CD14-positive monocyte (primary cell): ENCODE measurements around the gene ZSWIM1. TPM values are rescaled to one million over a fixed set of nuclear protein-coding genes. Genes with fewer than 3 reads are reported as not detected.

Experiments
- DNase-seq, 3 donors: peaks; one replicate each; pipeline ENCODE4 v3.0.0-alpha.2; 2011 to 2022
- H2AFZ ChIP-seq: 2 replicates; pipeline ENCODE4 v1.6.0; 2012; ENCODE audit warnings: mild to moderate bottlenecking, low read depth, low read length, inconsistent platforms; ENCODE audit not compliant: insufficient read depth, poor library complexity, severe bottlenecking
- H3K27ac ChIP-seq, 2 donors: 1 replicate in 1 of 2; 2 replicates in 1 of 2; pipeline ENCODE4 v1.5.1; 2012 to 2013; ENCODE audit warnings: low read length in 2 of 2, control low read depth in 1 of 2, inconsistent platforms in 1 of 2, low read depth in 1 of 2, mild to moderate bottlenecking in 1 of 2
- H3K27me3 ChIP-seq, 2 donors: one replicate each; pipeline versions ENCODE4 v1.6.0 to v1.6.1; 2011 to 2013; ENCODE audit warnings: low read length in 2 of 2; ENCODE audit not compliant: control insufficient read depth in 2 of 2, insufficient read depth in 2 of 2
- H3K36me3 ChIP-seq, 2 donors: replicated peaks in 1 of 2; 1 replicate in 1 of 2; 2 replicates in 1 of 2; pipeline versions ENCODE4 v1.5.1 to v1.6.1; 2012 to 2013; ENCODE audit warnings: low read length in 2 of 2, control low read depth in 1 of 2, inconsistent platforms in 1 of 2, mild to moderate bottlenecking in 1 of 2; ENCODE audit not compliant: insufficient read depth in 2 of 2, control insufficient read depth in 1 of 2
- H3K4me1 ChIP-seq, 2 donors: 1 replicate in 1 of 2; 2 replicates in 1 of 2; pipeline versions ENCODE4 v1.5.1 to v1.6.1; 2012 to 2013; ENCODE audit warnings: low read length in 2 of 2, control low read depth in 1 of 2, inconsistent platforms in 1 of 2, mild to moderate bottlenecking in 1 of 2, moderate library complexity in 1 of 2; ENCODE audit not compliant: insufficient read depth in 2 of 2, control insufficient read depth in 1 of 2
- H3K4me2 ChIP-seq: replicated peaks from 2 replicates; pipeline ENCODE3; 2012; ENCODE audit warnings: low read length, moderate library complexity, mild to moderate bottlenecking; ENCODE audit not compliant: poor library complexity, severe bottlenecking; ENCODE audit errors: extremely low read depth
- H3K4me3 ChIP-seq, 3 experiments: fragments of 200-600 bp in 1 of 3; sonication (generic) in 1 of 3; replicated peaks in 1 of 3; 1 replicate in 2 of 3; 2 replicates in 1 of 3; pipeline ENCODE4 v1.5.1; 2011 to 2013; ENCODE audit warnings: low read length in 3 of 3, mild to moderate bottlenecking in 3 of 3, control low read depth in 2 of 3, low read depth in 2 of 3, inconsistent platforms in 1 of 3, moderate library complexity in 1 of 3
- H3K79me2 ChIP-seq: 2 replicates; pipeline ENCODE4 v1.6.0; 2012; ENCODE audit warnings: mild to moderate bottlenecking, control low read depth, inconsistent platforms, low read length, moderate library complexity; ENCODE audit not compliant: insufficient read depth
- H3K9ac ChIP-seq: 2 replicates; pipeline ENCODE4 v1.6.0; 2017; ENCODE audit warnings: low read length, mild to moderate bottlenecking; ENCODE audit not compliant: insufficient read depth, poor library complexity, severe bottlenecking
- H3K9me3 ChIP-seq, 2 donors: replicated peaks in 1 of 2; 1 replicate in 1 of 2; 2 replicates in 1 of 2; pipeline versions ENCODE4 v1.5.1 to v1.6.1; 2012 to 2013; ENCODE audit warnings: low read length in 2 of 2, control low read depth in 1 of 2; ENCODE audit not compliant: control insufficient read depth in 1 of 2, insufficient read depth in 1 of 2
- H4K20me1 ChIP-seq: 2 replicates; pipeline ENCODE4 v1.6.0; 2012; ENCODE audit warnings: mild to moderate bottlenecking, low read length, control low read depth, moderate library complexity; ENCODE audit not compliant: insufficient read depth
- H3K27ac Mint-ChIP-seq, 7 donors: one replicate each; pipeline ENCODE4 v1.8.0; 2020; ENCODE audit warnings: mild to moderate bottlenecking in 7 of 7, mixed read lengths in 7 of 7, moderate library complexity in 6 of 7, inconsistent platforms in 2 of 7
- H3K27me3 Mint-ChIP-seq, 3 donors: one replicate each; pipeline ENCODE4 v1.8.0; 2021 to 2022; ENCODE audit warnings: low read depth in 3 of 3, mild to moderate bottlenecking in 3 of 3, mixed read lengths in 3 of 3, moderate library complexity in 3 of 3, inconsistent platforms in 1 of 3
- H3K36me3 Mint-ChIP-seq, 2 donors: one replicate each; pipeline ENCODE4 v1.8.0; 2020; ENCODE audit warnings: mixed read lengths in 2 of 2, inconsistent platforms in 1 of 2, mild to moderate bottlenecking in 1 of 2
- H3K4me1 Mint-ChIP-seq: one replicate; pipeline ENCODE4 v1.8.0; 2020; ENCODE audit warnings: mild to moderate bottlenecking, mixed read lengths
- H3K4me3 Mint-ChIP-seq, 2 donors: one replicate each; pipeline ENCODE4 v1.8.0; 2020; ENCODE audit warnings: mild to moderate bottlenecking in 2 of 2, mixed read lengths in 2 of 2, moderate library complexity in 1 of 2
- H3K9me3 Mint-ChIP-seq, 7 donors: one replicate each; pipeline ENCODE4 v1.8.0; 2020 to 2022; ENCODE audit warnings: mixed read lengths in 7 of 7, mild to moderate bottlenecking in 6 of 7, moderate library complexity in 6 of 7, inconsistent platforms in 2 of 7
- WGBS: methylation state at CpG from one replicate; pipeline ENCODE4 v1.1.5; 2013; ENCODE audit warnings: missing lambda C conversion rate; ENCODE audit not compliant: insufficient coverage; 5-methylcytosine and 5-hydroxymethylcytosine counted together
- intact Hi-C, 2 donors: fragments of 100-400 bp; cut with micrococcal nuclease; formaldehyde crosslinking; loops; one replicate each; pipeline versions ENCODE4 v1.15.0 to v1.15.1; 2023
- polyA plus RNA-seq, 3 donors: library from polyadenylated mRNA; depleted of rRNA in 1 of 3; unstranded in 2 of 3; stranded (reverse) in 1 of 3; fragments of 300-500 nt in 2 of 3; fragments of >200 nt in 1 of 3; fragmentation: Illumina TruSeq in 2 of 3; gene quantifications; 1 replicate in 2 of 3; 2 replicates in 1 of 3; pipeline ENCODE4 v1.2.3, GENCODE V29; 2012 to 2021
- TF ChIP-seq, protein P1 (sequence below): fragments of 200-600 bp; IDR thresholded peaks from one replicate; pipeline ENCODE4 v1.8.0; 2022; ENCODE audit warnings: antibody characterized with exemption, mild to moderate bottlenecking

The ZSWIM1 gene
- polyA plus RNA-seq, 3 donors: 2.5 to 2.6 (median 2.5) TPM

DNA sequence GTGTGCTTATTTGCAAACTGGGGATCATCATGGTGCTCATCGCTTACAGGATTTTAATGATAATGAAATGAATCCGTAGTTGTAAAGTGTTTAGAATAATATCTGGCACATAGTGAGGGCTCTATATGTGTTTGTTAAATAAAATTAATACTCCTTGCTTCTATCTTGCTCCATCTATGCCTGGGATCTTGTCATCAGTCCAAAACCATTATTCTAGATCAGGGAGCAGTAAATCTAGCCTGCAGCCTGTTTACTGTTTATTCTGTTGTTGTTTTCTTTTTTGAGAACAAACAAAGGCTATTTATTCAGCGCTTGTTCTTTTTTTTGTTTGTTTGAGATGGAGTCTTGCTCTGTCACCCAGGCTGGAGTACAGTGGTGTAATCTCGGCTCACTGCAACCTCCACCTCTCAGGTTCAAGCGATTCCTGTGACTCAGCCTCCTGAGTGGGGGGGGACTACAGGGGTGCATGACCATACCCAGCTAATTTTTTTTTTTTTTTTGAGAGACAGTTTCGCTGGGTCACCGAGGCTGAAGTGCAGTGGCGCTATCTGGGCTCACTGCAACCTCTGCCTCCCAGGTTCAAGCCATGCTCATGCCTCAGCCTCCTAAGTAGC, 32.0 kb upstream of the ZSWIM1 start:
- Mint-ChIP-seq H3K36me3 (peaks cover 59 to 96% of the 10 kb centered on the region in 2 donors), H3K4me1 (no peaks in the 10 kb centered on the region), H3K9me3 (no peaks in the 10 kb centered on the region), H3K27me3 (peaks cover 0 to 2% (median 0%) of the 10 kb centered on the region in 3 donors), H3K4me3 (no peak overlapping the region), H3K27ac (no peak overlapping the region)
- Histone ChIP-seq H3K36me3 (peaks cover 74 to 94% of the 10 kb centered on the region in 2 donors), H3K4me1 (no peaks in the 10 kb centered on the region), H3K27me3 (no peaks in the 10 kb centered on the region), H4K20me1 (peaks cover 26% of the 10 kb centered on the region), H3K4me3 (no peak overlapping the region), H3K9ac (no peak overlapping the region), H3K4me2 (no peak overlapping the region), H3K9me3 (no peaks in the 10 kb centered on the region), H3K79me2 (peaks cover 18% of the 10 kb centered on the region), H2AFZ (no peak overlapping the region), H3K27ac (no peak overlapping the region)
- WGBS: 100% methylated on average over 3 of the region's 8 CpGs
- intact Hi-C loops: no loop called here
- TF ChIP-seq, protein P1, sequence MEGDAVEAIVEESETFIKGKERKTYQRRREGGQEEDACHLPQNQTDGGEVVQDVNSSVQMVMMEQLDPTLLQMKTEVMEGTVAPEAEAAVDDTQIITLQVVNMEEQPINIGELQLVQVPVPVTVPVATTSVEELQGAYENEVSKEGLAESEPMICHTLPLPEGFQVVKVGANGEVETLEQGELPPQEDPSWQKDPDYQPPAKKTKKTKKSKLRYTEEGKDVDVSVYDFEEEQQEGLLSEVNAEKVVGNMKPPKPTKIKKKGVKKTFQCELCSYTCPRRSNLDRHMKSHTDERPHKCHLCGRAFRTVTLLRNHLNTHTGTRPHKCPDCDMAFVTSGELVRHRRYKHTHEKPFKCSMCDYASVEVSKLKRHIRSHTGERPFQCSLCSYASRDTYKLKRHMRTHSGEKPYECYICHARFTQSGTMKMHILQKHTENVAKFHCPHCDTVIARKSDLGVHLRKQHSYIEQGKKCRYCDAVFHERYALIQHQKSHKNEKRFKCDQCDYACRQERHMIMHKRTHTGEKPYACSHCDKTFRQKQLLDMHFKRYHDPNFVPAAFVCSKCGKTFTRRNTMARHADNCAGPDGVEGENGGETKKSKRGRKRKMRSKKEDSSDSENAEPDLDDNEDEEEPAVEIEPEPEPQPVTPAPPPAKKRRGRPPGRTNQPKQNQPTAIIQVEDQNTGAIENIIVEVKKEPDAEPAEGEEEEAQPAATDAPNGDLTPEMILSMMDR: no peak
- no peak for DNase-seq

DNA sequence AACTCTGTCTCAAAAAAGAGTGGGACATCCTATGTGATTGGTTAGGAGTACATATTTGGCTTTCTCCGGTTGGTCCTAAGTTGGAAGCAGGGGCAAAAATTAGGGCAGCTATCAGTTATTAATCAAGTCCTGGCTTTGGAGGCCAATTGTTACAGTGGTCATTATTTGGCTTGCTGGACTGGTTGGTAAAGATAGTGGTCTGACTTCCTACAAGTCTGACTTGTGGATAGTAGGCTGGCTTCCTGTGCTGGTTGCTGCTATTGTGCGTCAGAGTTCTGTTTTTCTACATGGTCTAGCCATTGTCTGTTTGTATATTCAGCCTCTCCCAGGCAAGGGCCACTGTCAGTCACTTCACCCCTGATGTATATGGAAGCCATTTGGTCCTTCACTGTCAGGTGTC, 30.8 kb upstream of the ZSWIM1 start:
- H3K27me3 Mint-ChIP-seq: peaks cover 0 to 2% (median 1%) of the 10 kb centered on the region in 3 donors
- intact Hi-C loops: no loop called here
- Histone ChIP-seq H2AFZ (no peak overlapping the region), H3K79me2 (peaks cover 27% of the 10 kb centered on the region), H3K4me3 (no peak overlapping the region), H3K9ac (no peak overlapping the region), H3K4me1 (no peaks in the 10 kb centered on the region), H3K36me3 (peaks cover 67 to 90% of the 10 kb centered on the region in 2 donors), H3K27ac (no peak overlapping the region), H3K9me3 (no peaks in the 10 kb centered on the region), H4K20me1 (peaks cover 26% of the 10 kb centered on the region), H3K27me3 (no peaks in the 10 kb centered on the region), H3K4me2 (no peak overlapping the region)
- WGBS: 100% methylated on average over 2 of the region's 2 CpGs
- H3K9me3 Mint-ChIP-seq: no peaks in the 10 kb centered on the region
- H3K36me3 Mint-ChIP-seq: peaks cover 61 to 96% of the 10 kb centered on the region in 2 donors
- TF ChIP-seq, protein P1: no peak
- H3K4me1 Mint-ChIP-seq: peaks cover 5% of the 10 kb centered on the region
- H3K4me3 Mint-ChIP-seq: no peak overlapping the region
- DNase-seq: no peak
- peak overlapping the region in 2 of 7 donors; percentile 46 to 75 for H3K27ac Mint-ChIP-seq
